WI38 (cell line): Measurements from ENCODE around the gene FOXK2.

Experiments used
- H3K4me3 ChIP-seq: 2 replicates; pipeline ENCODE4 v1.5.1; 2011; ENCODE audit warnings: low read depth, mild to moderate bottlenecking, control low read depth, low read length
- TF ChIP-seq, protein P1 (sequence below): IDR thresholded peaks from 2 replicates; pipeline ENCODE4 v1.5.1; 2012; ENCODE audit warnings: low read depth, mild to moderate bottlenecking, control low read depth, low read length

FOXK2 gene

GRCh38 chr17:82495844-82496528, 23.5 kb upstream of the FOXK2 start:
- TF ChIP-seq, protein P1, sequence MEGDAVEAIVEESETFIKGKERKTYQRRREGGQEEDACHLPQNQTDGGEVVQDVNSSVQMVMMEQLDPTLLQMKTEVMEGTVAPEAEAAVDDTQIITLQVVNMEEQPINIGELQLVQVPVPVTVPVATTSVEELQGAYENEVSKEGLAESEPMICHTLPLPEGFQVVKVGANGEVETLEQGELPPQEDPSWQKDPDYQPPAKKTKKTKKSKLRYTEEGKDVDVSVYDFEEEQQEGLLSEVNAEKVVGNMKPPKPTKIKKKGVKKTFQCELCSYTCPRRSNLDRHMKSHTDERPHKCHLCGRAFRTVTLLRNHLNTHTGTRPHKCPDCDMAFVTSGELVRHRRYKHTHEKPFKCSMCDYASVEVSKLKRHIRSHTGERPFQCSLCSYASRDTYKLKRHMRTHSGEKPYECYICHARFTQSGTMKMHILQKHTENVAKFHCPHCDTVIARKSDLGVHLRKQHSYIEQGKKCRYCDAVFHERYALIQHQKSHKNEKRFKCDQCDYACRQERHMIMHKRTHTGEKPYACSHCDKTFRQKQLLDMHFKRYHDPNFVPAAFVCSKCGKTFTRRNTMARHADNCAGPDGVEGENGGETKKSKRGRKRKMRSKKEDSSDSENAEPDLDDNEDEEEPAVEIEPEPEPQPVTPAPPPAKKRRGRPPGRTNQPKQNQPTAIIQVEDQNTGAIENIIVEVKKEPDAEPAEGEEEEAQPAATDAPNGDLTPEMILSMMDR = no peak
- no peak overlapping the region for H3K4me3 ChIP-seq

DNA sequence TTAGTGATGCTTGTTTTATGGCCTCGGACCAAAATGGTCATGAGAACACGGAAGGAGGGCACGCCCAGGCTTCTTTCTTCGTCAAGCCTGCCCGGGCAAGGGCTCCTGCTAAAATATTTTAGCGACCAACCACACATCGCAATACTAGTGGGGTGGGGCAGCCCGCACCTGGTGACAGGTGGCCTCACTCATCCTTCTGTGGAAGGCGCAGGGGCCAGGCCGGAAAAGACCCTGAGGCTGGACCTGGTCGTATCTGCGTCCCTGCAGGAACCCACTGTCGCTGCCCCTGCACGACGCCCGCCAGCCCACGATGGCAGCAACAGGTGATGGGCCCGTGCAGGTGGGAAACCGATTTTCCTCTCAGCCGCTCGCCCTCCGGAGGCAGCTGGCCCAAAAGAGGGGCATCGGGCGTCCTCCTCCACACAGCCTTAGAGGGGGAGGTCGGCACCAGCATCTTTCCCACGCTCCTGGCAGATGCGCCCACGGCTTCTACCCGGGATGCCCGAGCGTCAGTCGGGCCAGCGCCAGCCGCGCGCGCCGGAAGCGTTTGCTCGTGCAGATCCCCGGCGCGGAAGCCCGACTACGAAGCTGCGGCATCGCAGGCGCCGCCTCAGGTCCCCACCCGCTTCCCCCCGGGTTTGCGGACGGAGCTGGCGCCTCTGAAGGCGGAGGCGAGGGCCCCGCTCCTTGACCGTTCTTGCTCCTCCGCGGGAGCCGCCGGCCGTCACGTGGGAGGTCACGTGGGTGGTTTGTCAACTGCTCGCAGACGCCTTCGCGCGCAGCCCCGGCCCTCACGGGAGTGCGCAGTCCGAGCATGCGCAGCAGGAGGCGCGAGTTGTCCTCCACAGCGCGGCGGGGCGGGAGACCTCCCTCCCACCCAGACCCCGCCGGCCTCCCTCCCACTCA, 22.8 kb upstream of the FOXK2 start:
- TF ChIP-seq, protein P1 = no peak
- peak overlapping the region; percentile 69 for H3K4me3 ChIP-seq

DNA sequence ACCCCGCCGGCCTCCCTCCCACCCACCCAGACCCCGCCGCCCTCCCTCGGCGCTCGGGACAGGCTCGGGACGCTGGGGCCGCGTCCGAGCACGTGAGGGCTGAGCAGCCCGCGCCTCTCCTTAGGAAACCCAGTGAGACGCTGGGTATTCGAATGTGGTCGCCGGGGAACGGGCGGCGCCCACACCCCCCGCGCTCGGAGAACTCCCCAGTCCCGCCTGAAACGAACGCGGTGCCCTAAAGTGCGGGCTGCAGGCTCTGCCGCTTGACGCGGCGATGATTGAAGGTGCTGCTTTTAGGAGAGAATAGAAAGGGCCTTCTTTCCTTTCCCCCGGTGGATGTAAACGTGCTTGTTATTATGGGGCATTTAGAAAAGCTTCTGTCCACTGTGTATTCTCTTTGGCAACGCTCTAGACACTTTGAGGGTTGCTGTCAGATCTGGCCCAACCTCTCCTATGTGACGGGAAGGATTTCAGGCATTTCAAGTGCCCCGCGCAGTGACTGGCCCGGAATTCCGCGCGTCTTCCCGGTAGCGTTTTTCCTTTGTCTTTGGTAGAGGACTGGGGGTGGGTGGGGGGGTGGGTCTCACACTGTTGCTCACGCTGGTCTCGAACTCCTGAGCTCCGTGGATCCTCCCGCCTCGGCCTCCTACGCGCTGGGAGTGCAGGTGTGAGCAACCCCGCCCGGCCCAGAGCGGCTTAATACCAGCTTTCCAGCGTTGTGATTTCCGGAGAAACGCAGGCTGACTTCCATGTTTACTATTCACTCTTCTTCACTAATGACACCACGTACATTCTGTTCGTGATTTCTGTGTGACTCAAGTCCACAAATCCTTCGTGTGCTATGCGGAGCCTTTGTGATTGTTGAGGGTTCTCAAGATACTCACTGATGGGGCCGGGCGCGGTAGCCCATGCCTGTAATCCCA, 21.8 kb upstream of the FOXK2 start:
- peak overlapping the region; percentile 53 for H3K4me3 ChIP-seq
- TF ChIP-seq, protein P1 = no peak

- no peak overlapping the region for H3K4me3 ChIP-seq
- TF ChIP-seq, protein P1 = no peak
These were observed 17.3 kb upstream of the FOXK2 start for GRCh38 chr17:82502207-82502606.

GRCh38 chr17:82503094-82503727, 16.3 kb upstream of the FOXK2 start:
- H3K4me3 ChIP-seq = no peak overlapping the region
- TF ChIP-seq, protein P1 = no peak

DNA sequence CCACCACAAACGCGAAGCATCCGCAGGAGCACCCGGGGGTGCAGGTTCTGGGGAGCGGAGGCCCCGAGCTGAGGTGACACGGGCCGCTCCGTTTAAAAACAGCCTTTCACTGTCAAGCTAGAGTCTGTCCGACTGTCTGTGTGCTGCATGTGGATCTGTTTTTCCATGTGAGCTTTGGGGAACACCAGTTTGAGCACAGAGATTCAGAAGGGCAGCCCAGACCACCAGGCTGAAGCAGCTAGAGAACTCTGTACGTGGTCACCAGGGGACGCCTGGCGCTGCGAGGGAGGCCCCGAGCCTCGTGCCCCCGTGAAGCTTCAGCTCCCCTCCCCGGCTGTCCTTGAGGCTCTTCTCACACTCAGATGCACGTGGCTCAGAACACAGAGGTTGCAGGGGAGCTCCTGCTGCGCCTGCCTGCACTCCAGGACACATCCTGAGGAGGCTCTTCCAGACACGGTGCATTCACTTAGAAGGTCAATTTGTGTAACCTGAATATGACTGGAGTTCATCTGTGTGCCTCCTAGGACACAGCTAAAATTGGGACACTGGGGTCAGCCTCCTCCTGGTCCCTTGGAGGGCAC, 15.7 kb upstream of the FOXK2 start:
- no peak overlapping the region for H3K4me3 ChIP-seq
- TF ChIP-seq, protein P1 = no peak
